ENCODE measurements around the gene CHD2. TPM values are rescaled to one million over a fixed set of nuclear protein-coding genes. Genes with fewer than 3 reads are reported as not detected.
"Not testable (repeated sequence)": the region's sequence is repeated elsewhere in the genome, so short reads cannot be mapped to it uniquely, and the experiment has no call there.

The CHD2 gene
- total RNA-seq, 1 experiment from 2014 or later, result 81.8 TPM

DNA sequence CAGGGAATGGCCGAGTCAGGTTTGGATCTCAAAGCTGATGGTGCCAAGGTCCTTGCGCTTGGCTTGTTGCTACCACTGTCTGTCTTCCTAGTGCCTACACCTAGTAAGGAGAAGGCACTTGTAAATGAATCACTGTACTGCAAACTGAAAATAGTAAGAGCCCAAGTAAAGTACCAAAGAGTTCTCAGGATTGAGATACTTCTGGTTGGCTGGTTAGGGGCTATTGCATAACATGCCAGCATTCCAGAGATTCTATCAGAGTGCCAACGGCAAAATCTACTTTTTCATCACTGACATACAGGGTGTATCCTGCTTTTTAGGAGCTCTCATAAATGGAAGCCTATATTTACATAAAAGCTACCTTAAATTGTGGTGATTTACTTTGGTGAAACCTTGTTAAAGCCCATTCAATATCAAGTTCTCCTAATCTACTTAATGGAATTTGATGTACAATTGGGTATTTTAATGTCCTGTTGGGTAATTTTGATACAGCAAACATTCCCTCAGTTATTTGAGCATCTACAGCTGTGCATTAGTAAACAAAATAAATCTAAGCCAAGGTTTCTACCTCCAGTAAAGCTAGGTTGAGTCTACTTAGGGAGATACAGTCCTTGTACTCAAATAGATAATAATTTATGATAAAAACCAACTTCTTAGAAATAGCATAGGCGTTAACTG lies 30.7 kb upstream of the CHD2 start:
- Histone ChIP-seq H3K27me3 (ENCODE audit: control insufficient read depth, insufficient read depth, low read length) (no peaks in the 10 kb centered on the region), H3K4me3 (ENCODE audit: low read depth in 2 of 2, low read length in 2 of 2) (no peak overlapping the region), H3K36me3 (ENCODE audit: control insufficient read depth, insufficient read depth, low read length) (no peaks in the 10 kb centered on the region), H3K27ac (ENCODE audit: low read length) (peak overlapping the region; percentile 82), H3K4me1 (ENCODE audit: control insufficient read depth, insufficient read depth, low read length) (peaks cover 19% of the 10 kb centered on the region), H3K9me3 (ENCODE audit: control insufficient read depth, insufficient read depth, low read depth, low read length) (no peaks in the 10 kb centered on the region)
- DNase-seq (ENCODE audit: low read depth, low spot score) (no peak), ATAC-seq (peak; percentile 61)
- in situ Hi-C loops (cut with HindIII; ENCODE audit: low pct_unique_long_range_greater_than_20kb, low sequenced_read_pairs), result no loop called here
- CTCF ChIA-PET, result no interaction called here
- POLR2A ChIA-PET, result interaction anchor here (1.9 kb wide), 1 partner anchor 13 kb away, joined by 11 read pairs; no protein-coding TSS in a partner anchor
- no TSS peak for BruUV-seq (replicated peaks)
- no peak for TF ChIP-seq SIN3A (IDR thresholded peaks at IDR 0.05; ENCODE audit: borderline replicate concordance, insufficient read depth, low read depth, low read length)
- TF ChIP-seq, protein P1, sequence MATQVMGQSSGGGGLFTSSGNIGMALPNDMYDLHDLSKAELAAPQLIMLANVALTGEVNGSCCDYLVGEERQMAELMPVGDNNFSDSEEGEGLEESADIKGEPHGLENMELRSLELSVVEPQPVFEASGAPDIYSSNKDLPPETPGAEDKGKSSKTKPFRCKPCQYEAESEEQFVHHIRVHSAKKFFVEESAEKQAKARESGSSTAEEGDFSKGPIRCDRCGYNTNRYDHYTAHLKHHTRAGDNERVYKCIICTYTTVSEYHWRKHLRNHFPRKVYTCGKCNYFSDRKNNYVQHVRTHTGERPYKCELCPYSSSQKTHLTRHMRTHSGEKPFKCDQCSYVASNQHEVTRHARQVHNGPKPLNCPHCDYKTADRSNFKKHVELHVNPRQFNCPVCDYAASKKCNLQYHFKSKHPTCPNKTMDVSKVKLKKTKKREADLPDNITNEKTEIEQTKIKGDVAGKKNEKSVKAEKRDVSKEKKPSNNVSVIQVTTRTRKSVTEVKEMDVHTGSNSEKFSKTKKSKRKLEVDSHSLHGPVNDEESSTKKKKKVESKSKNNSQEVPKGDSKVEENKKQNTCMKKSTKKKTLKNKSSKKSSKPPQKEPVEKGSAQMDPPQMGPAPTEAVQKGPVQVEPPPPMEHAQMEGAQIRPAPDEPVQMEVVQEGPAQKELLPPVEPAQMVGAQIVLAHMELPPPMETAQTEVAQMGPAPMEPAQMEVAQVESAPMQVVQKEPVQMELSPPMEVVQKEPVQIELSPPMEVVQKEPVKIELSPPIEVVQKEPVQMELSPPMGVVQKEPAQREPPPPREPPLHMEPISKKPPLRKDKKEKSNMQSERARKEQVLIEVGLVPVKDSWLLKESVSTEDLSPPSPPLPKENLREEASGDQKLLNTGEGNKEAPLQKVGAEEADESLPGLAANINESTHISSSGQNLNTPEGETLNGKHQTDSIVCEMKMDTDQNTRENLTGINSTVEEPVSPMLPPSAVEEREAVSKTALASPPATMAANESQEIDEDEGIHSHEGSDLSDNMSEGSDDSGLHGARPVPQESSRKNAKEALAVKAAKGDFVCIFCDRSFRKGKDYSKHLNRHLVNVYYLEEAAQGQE (IDR thresholded peaks at IDR 0.05; ENCODE audit: insufficient read depth in 1 of 2, low read depth in 2 of 2, low read length in 1 of 2), result no peak
- TF ChIP-seq TCF7L2 (IDR thresholded peaks at IDR 0.05; ENCODE audit: low read depth, low read length), result peak; percentile 94
- TF ChIP-seq POLR2AphosphoS5 (IDR thresholded peaks at IDR 0.05; ENCODE audit: low read depth, low read length), result no peak
- intact Hi-C loops (cut with micrococcal nuclease; ENCODE audit: unreplicated experiment), result no loop called here

- intact Hi-C loops (cut with micrococcal nuclease; ENCODE audit: unreplicated experiment) (no loop called here), in situ Hi-C loops (cut with HindIII; ENCODE audit: low pct_unique_long_range_greater_than_20kb, low sequenced_read_pairs) (no loop called here)
- DNase-seq (ENCODE audit: low read depth, low spot score), result no peak
- TF ChIP-seq SIN3A (IDR thresholded peaks at IDR 0.05; ENCODE audit: borderline replicate concordance, insufficient read depth, low read depth, low read length), result no peak
- H3K4me3 ChIP-seq (ENCODE audit: low read depth in 2 of 2, low read length in 2 of 2), result no peak overlapping the region
- BruUV-seq (replicated peaks), result no TSS peak
- no peaks in the 10 kb centered on the region for H3K36me3 ChIP-seq (ENCODE audit: control insufficient read depth, insufficient read depth, low read length)
- ChIA-PET CTCF (no interaction called here), POLR2A (interaction anchor here (0.5 to 1.9 kb wide), 3 partner anchors 12 to 1872 kb away, joined by 3 to 11 read pairs (median 10); no protein-coding TSS in a partner anchor)
- H3K9me3 ChIP-seq (ENCODE audit: control insufficient read depth, insufficient read depth, low read depth, low read length), result no peaks in the 10 kb centered on the region
- ATAC-seq, result peak; percentile 56
- H3K27me3 ChIP-seq (ENCODE audit: control insufficient read depth, insufficient read depth, low read length), result no peaks in the 10 kb centered on the region
- peak overlapping the region; percentile 82 for H3K27ac ChIP-seq (ENCODE audit: low read length)
- peaks cover 19% of the 10 kb centered on the region for H3K4me1 ChIP-seq (ENCODE audit: control insufficient read depth, insufficient read depth, low read length)
These were observed 30.0 kb upstream of the CHD2 start for GRCh38 chr15:92870010-92870591.

DNA sequence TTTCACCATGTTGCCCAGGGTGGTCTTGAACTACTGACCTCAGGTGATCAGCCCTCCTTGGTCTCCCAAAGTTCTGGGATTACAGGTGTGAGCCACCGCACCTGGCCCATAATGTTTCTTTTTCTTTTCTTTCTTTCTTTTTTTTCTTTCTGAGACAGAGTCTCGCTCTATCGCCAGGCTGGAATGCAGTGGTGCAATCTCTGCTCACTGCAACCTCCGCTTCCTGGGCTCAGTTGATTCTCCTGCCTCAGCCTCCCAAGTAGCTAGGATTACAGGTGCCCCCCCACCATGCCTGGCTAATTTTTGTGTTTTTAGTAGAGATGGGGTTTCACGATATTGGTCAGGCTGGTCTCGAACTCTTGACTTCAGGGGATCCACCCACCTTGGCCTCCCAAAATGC lies 27.2 kb upstream of the CHD2 start:
- intact Hi-C loops (cut with micrococcal nuclease; ENCODE audit: unreplicated experiment); POLR2A ChIA-PET; H3K9me3 ChIP-seq (ENCODE audit: control insufficient read depth, insufficient read depth, low read depth, low read length); H3K27ac ChIP-seq (ENCODE audit: low read length); H3K36me3 ChIP-seq (ENCODE audit: control insufficient read depth, insufficient read depth, low read length); DNase-seq (ENCODE audit: low read depth, low spot score); in situ Hi-C loops (cut with HindIII; ENCODE audit: low pct_unique_long_range_greater_than_20kb, low sequenced_read_pairs); H3K27me3 ChIP-seq (ENCODE audit: control insufficient read depth, insufficient read depth, low read length); CTCF ChIA-PET; H3K4me3 ChIP-seq (ENCODE audit: low read depth in 2 of 2, low read length in 2 of 2); ATAC-seq; BruUV-seq (replicated peaks): not testable (repeated sequence)
- peaks cover 24% of the 10 kb centered on the region for H3K4me1 ChIP-seq (ENCODE audit: control insufficient read depth, insufficient read depth, low read length)
